IMR-90 (cell line): ENCODE measurements around the gene D2HGDH. TPM values are rescaled to one million over a fixed set of nuclear protein-coding genes. Genes with fewer than 3 reads are reported as not detected.
A peak's percentile ranks its signal among the peaks of the same experiment; 100 is the strongest.

ENCODE experiments used
- ATAC-seq: fragments of 200-7000 bp; cut with Tn5 transposase; 2 replicates; pipeline ENCODE4 v1.9.1; 2020; ENCODE audit warnings: low read depth, mild to moderate bottlenecking, moderate library complexity
- BruUV-seq: library from RNA; stranded (reverse); fragments of 400-500 nt; replicated peaks from 2 replicates; lab custom pipeline; 2021; lab: Mats Ljungman, UMichigan
- CTCF ChIA-PET: fragments of 300-600 bp; formaldehyde crosslinking; extraction: SDS; loops from one replicate; lab custom pipeline; 2021; ENCODE audit warnings: antibody characterized with exemption; lab: Yijun Ruan, JAX
- POLR2A ChIA-PET: fragments of 300-600 bp; sonication (Branson Sonifier 250); formaldehyde crosslinking; loops from one replicate; lab custom pipeline; 2022; ENCODE audit warnings: antibody characterized with exemption; ENCODE audit not compliant: unreplicated experiment; lab: Charles Lee
- DNase-seq: peaks from one replicate; pipeline ENCODE4 v3.0.0; 2013
- H2AFZ ChIP-seq: replicated peaks from 2 replicates; pipeline ENCODE3; 2013; ENCODE audit warnings: low read length, mild to moderate bottlenecking; ENCODE audit not compliant: poor library complexity
- H2AK5ac ChIP-seq: 2 replicates; pipeline ENCODE4 v1.6.1; 2013; ENCODE audit warnings: low read depth, low read length, inconsistent platforms
- H2AK9ac ChIP-seq: replicated peaks from 2 replicates; pipeline ENCODE3; 2013; ENCODE audit warnings: mild to moderate bottlenecking, low read depth, low read length, moderate library complexity; ENCODE audit not compliant: poor library complexity
- H2BK120ac ChIP-seq: 2 replicates; pipeline ENCODE4 v1.6.1; 2013; ENCODE audit warnings: low read depth, low read length, inconsistent platforms
- H2BK15ac ChIP-seq: 3 replicates; pipeline ENCODE4 v1.6.1; 2013; ENCODE audit warnings: low read depth, low read length, inconsistent platforms
- H2BK20ac ChIP-seq: 2 replicates; pipeline ENCODE4 v1.6.1; 2013; ENCODE audit warnings: low read depth, mild to moderate bottlenecking, inconsistent platforms, low read length, moderate library complexity
- H2BK5ac ChIP-seq: 2 replicates; pipeline ENCODE4 v1.6.1; 2013; ENCODE audit warnings: mild to moderate bottlenecking, low read depth, low read length, inconsistent platforms; ENCODE audit not compliant: poor library complexity, severe bottlenecking
- H3K14ac ChIP-seq: replicated peaks from 2 replicates; pipeline ENCODE4 v1.6.1; 2013; ENCODE audit warnings: low read depth, low read length, inconsistent platforms
- H3K18ac ChIP-seq: 2 replicates; pipeline ENCODE4 v1.6.1; 2013; ENCODE audit warnings: low read depth, low read length, control low read depth
- H3K23ac ChIP-seq: 2 replicates; pipeline ENCODE4 v1.6.1; 2013; ENCODE audit warnings: low read depth, low read length, inconsistent platforms
- H3K27ac ChIP-seq: 2 replicates; pipeline ENCODE4 v1.5.1; 2013; ENCODE audit warnings: mild to moderate bottlenecking, control low read depth, low read length; ENCODE audit not compliant: insufficient read depth
- H3K27me3 ChIP-seq: 2 replicates; pipeline ENCODE4 v1.6.1; 2013; ENCODE audit warnings: low read length; ENCODE audit not compliant: control insufficient read depth, insufficient read depth
- H3K36me3 ChIP-seq: 2 replicates; pipeline ENCODE4 v1.6.1; 2013; ENCODE audit warnings: low read length, mixed read lengths; ENCODE audit not compliant: control insufficient read depth, insufficient read depth
- H3K4ac ChIP-seq: 2 replicates; pipeline ENCODE4 v1.6.1; 2013; ENCODE audit warnings: low read depth, low read length, inconsistent platforms
- H3K4me1 ChIP-seq: 2 replicates; pipeline ENCODE4 v1.6.1; 2013; ENCODE audit warnings: low read length, mixed read lengths; ENCODE audit not compliant: control insufficient read depth, insufficient read depth
- H3K4me2 ChIP-seq: 2 replicates; pipeline ENCODE4 v1.6.1; 2013; ENCODE audit warnings: low read depth, mild to moderate bottlenecking, control low read depth, low read length, moderate library complexity
- H3K4me3 ChIP-seq: 2 replicates; pipeline ENCODE4 v1.5.1; 2013; ENCODE audit warnings: low read depth, mild to moderate bottlenecking, control low read depth, low read length, moderate library complexity; ENCODE audit not compliant: insufficient read depth
- H3K56ac ChIP-seq: 2 replicates; pipeline ENCODE4 v1.6.1; 2013; ENCODE audit warnings: low read length, inconsistent platforms; ENCODE audit not compliant: insufficient read depth; ENCODE audit errors: extremely low read depth
- H3K79me1 ChIP-seq, 2 experiments: 2 replicates each; pipeline ENCODE4 v1.6.1; 2013; ENCODE audit warnings: low read length in 2 of 2, inconsistent platforms in 1 of 2, low read depth in 1 of 2
- H3K9ac ChIP-seq: 2 replicates; pipeline ENCODE4 v1.6.1; 2013; ENCODE audit warnings: low read depth, low read length, control low read depth
- H3K9me1 ChIP-seq: 2 replicates; pipeline ENCODE4 v1.6.1; 2013; ENCODE audit warnings: low read length, inconsistent platforms; ENCODE audit not compliant: insufficient read depth
- H3K9me3 ChIP-seq: 2 replicates; pipeline ENCODE4 v1.6.1; 2013; ENCODE audit warnings: low read length; ENCODE audit not compliant: control insufficient read depth, insufficient read depth
- H4K20me1 ChIP-seq: 2 replicates; pipeline ENCODE4 v1.6.1; 2013; ENCODE audit warnings: low read length, inconsistent platforms; ENCODE audit not compliant: insufficient read depth
- H4K5ac ChIP-seq: 2 replicates; pipeline ENCODE4 v1.6.1; 2013; ENCODE audit warnings: mild to moderate bottlenecking, low read depth, low read length, control low read depth
- H4K8ac ChIP-seq, 2 experiments: 2 replicates each; pipeline ENCODE4 v1.6.1; 2013; ENCODE audit warnings: low read depth in 2 of 2, low read length in 2 of 2, control low read depth in 1 of 2, inconsistent platforms in 1 of 2
- H4K91ac ChIP-seq: 2 replicates; pipeline ENCODE4 v1.6.1; 2013; ENCODE audit warnings: low read depth, low read length, inconsistent platforms; ENCODE audit not compliant: insufficient read depth
- BHLHE40 ChIP-seq: fragments of 150-350 bp; IDR thresholded peaks from 2 replicates; pipeline ENCODE4 v1.6.1; 2016; ENCODE audit warnings: mild to moderate bottlenecking, low read depth, low read length
- RCOR1 ChIP-seq: IDR thresholded peaks from 2 replicates; pipeline ENCODE4 v1.6.1; 2012; ENCODE audit warnings: mild to moderate bottlenecking, low read length, improper control_type of control experiment; ENCODE audit not compliant: insufficient replicate concordance
- WGBS, 2 experiments: methylation state at CpG; one replicate each; pipeline versions ENCODE4 v1.1.5 to v1.1.7; 2013; ENCODE audit warnings: missing lambda C conversion rate in 2 of 2; ENCODE audit not compliant: insufficient read length in 1 of 2; ENCODE audit errors: extremely low coverage in 2 of 2; 5-methylcytosine and 5-hydroxymethylcytosine counted together
- dilution Hi-C: fragments of 300-500 bp; cut with HindIII; formaldehyde crosslinking; loops from one replicate; pipeline ENCODE4 v1.14.3; 2018; ENCODE audit warnings: low sequenced_read_pairs; ENCODE audit not compliant: unreplicated experiment
- in situ Hi-C: fragments of 300-500 bp; cut with MboI; formaldehyde crosslinking; loops from 3 replicates; pipeline ENCODE4 v1.14.3; 2019; ENCODE audit warnings: low sequenced_read_pairs, inconsistent platforms, mixed read lengths
- intact Hi-C: fragments of 100-400 bp; cut with micrococcal nuclease; formaldehyde crosslinking; loops from 2 replicates; pipeline ENCODE4 v1.10.0; 2022
- polyA plus RNA-seq, 3 experiments: library from polyadenylated mRNA; depleted of rRNA; stranded (reverse); fragments of >200 nt; gene quantifications; 2 replicates each; pipeline ENCODE4 v1.2.3, GENCODE V29; 2012; ENCODE audit warnings: low replicate concordance in 1 of 3
- total RNA-seq: library from RNA; depleted of rRNA; stranded (reverse); fragments of >200 nt; gene quantifications from 2 replicates; pipeline ENCODE4 v1.2.3, GENCODE V29; 2012
- TF ChIP-seq, protein P1 (sequence below): fragments of 150-350 bp; IDR thresholded peaks from 2 replicates; pipeline ENCODE4 v1.6.1; 2016; ENCODE audit warnings: low read depth, mild to moderate bottlenecking, low read length, moderate library complexity, borderline replicate concordance

D2HGDH gene
- total and polyA plus RNA-seq, 2 of the 4 experiments (the other 2 are of a cell fraction) = 6.3 to 22.1 TPM

DNA sequence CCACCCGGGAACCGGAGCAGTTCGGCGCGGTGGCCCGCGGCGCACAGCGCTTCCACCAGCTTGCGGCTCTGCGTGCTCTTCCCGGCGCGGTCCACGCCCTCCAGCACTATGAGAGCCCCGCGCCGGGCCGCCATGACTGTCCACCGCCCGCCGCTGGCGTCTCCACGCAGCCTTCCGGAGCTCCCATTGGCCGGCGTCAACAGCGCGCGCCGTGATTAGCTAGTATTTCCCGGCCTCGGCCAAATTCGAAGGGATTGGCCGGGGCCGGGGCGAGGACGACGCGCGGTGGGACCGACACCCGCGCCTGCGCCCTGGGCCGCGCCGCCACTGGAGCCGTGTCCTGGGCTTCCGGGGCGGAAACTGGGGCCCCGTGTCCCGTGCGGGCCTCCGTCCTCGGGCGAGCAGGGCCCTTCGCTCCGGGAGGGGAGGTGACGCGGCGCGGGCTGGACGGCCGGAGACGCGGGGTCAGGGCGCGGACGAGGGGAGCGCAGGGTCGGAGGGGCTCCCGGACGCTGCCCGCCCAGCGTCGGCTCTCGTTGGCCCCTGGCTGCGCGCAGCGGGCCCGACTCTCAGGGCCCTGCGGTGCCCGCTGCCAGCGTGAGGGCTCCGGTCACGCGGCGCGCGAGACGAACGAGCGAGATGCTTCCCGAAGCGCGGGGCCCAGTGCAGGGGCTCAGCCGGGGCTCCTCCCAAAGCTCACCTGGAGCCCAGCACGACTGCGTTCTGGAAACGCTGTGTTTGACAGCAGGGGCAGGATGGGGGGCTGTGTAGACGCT is 47.6 kb upstream of the D2HGDH start, which contains the start of gene DTYMK (continued):
- TF ChIP-seq, protein P1, sequence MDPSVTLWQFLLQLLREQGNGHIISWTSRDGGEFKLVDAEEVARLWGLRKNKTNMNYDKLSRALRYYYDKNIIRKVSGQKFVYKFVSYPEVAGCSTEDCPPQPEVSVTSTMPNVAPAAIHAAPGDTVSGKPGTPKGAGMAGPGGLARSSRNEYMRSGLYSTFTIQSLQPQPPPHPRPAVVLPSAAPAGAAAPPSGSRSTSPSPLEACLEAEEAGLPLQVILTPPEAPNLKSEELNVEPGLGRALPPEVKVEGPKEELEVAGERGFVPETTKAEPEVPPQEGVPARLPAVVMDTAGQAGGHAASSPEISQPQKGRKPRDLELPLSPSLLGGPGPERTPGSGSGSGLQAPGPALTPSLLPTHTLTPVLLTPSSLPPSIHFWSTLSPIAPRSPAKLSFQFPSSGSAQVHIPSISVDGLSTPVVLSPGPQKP = no peak
- peak; percentile 60; the same call in 1 of the 2 replicates for TF ChIP-seq BHLHE40

DNA sequence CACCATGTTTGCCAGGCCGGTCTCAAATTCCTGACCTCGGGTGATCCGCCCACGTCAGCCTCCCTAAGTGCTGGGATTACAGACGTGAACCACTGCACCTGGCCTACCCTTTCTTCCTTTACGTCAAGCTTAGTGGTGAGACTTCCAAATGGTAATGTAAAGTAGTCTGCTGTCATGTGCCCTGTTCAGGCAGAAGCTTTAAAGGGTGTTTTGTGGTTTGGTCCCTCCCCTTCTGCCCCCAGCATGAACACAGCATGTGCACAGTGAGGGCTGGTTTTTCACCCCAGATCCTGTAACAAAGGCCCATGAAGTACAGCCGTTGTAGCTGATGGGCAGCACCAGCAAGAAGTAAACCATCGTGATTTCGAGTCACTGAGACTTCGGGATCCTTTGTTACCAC is 45.1 kb upstream of the D2HGDH start:
- Histone ChIP-seq H3K56ac (no peak overlapping the region), H3K36me3 (peaks cover 25% of the 10 kb centered on the region), H3K4ac (no peak overlapping the region), H2BK5ac (no peak overlapping the region), H3K4me3 (no peak overlapping the region), H4K20me1 (no peaks in the 10 kb centered on the region), H4K8ac (no peak overlapping the region), H3K18ac (no peak overlapping the region), H2AFZ (no peak overlapping the region), H2BK20ac (no peak overlapping the region), H3K14ac (no peak overlapping the region), H3K27me3 (no peaks in the 10 kb centered on the region), H3K9me3 (no peaks in the 10 kb centered on the region), H3K23ac (peak overlapping the region; percentile 35), H3K9me1 (peaks cover 16% of the 10 kb centered on the region), H2AK9ac (peak overlapping the region; percentile 76), H3K4me1 (peaks cover 5% of the 10 kb centered on the region; the same call in 1 of the 2 replicates), H4K91ac (no peak overlapping the region), H4K5ac (no peak overlapping the region), H3K9ac (no peak overlapping the region), H2BK15ac (no peak overlapping the region; the same call in 2 of the 3 replicates), H2BK120ac (no peak overlapping the region), H3K79me1 (peaks cover 39 to 67% of the 10 kb centered on the region in 2 experiments), H3K27ac (no peak overlapping the region), H3K4me2 (no peak overlapping the region), H2AK5ac (0 out of 2 replicates have a peak overlapping the region, but pooled peaks have one; percentile 59)
- ATAC-seq (no peak), DNase-seq (no peak)
- in situ Hi-C loops (no loop called here), dilution Hi-C loops (no loop called here), intact Hi-C loops (no loop called here)
- no TSS peak for BruUV-seq
- CTCF ChIA-PET = interaction anchor here (0.7 to 1.2 kb wide), 2 partner anchors 13 to 540 kb away, joined by 3 read pairs; partner anchors contain the start of gene ING5
- POLR2A ChIA-PET = interaction anchor here (0.7 kb wide), 1 partner anchor 31 kb away, joined by 3 read pairs; no protein-coding TSS in a partner anchor
- no peak for TF ChIP-seq RCOR1
- WGBS, 2 experiments = 93% methylated on average over 3 of the region's 10 CpGs; no CpG with 5 or more reads in 1 of the 2 experiments
